ENCODE measurements around the gene BLVRA. TPM values are rescaled to one million over a fixed set of nuclear protein-coding genes. Genes with fewer than 3 reads are reported as not detected.
"Not testable (repeated sequence)": the region's sequence is repeated elsewhere in the genome, so short reads cannot be mapped to it uniquely, and the experiment has no call there.

The BLVRA gene
- total RNA-seq, 1 experiment from 2014 or later: 40.7 TPM

DNA sequence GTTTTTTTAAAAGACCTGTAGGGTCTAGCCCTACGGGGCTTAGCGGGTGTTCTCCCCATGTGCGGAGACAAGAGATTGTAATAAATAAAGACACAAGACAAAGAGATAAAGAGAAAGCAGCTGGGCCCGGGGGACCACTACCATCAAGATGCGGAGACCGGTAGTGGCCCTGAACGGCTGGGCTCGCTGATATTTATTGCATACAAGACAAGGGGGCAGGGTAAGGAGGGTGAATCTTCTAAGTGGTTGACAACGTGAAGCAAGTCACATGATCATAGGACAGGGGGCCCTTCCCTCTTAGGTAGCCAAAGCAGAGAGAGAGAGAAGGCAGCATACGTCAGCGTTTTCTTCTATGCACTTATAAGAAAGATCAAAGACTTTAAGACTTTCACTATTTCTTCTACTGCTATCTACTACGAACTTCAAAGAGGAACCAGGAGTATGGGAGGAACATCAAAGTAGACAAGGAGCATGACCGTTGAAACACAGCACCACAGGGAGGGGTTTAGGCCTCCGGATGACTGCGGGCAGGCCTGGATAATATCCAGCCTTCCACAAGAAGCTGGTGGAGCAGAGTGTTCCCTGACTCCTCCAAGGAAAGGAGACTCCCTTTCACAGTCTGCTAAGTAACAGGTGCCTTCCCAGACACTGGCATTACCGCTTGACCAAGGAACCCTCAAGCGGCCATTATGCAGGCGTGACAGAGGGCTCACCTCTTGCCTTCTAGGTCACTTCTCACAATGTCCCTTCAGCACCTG, 23.7 kb upstream of the BLVRA start:
- H3K79me1 ChIP-seq (ENCODE audit: insufficient read depth, low read depth, low read length, poor library complexity, severe bottlenecking); H3K9me3 Mint-ChIP-seq; H3K27ac ChIP-seq (ENCODE audit: insufficient read length, low read depth, low read length); H3K9ac ChIP-seq (ENCODE audit: extremely low read depth, insufficient read length, low read length); H3K23me2 ChIP-seq (ENCODE audit: insufficient read length, low read depth, low read length, poor library complexity, severe bottlenecking); H3K18ac ChIP-seq (ENCODE audit: insufficient read length, low read depth, low read length); H2AFZ ChIP-seq (ENCODE audit: low read length); H3K23ac ChIP-seq (ENCODE audit: insufficient read length, low read depth, low read length); H2BK15ac ChIP-seq (ENCODE audit: low read depth, low read length); H3K36me3 Mint-ChIP-seq (ENCODE audit: insufficient read depth in 1 of 3, low read depth in 3 of 3); H3T11ph ChIP-seq (ENCODE audit: low read length); H2AK5ac ChIP-seq (ENCODE audit: insufficient read length, low read length); H3K4me3 Mint-ChIP-seq; H3K27me3 Mint-ChIP-seq (ENCODE audit: low read depth); H3K27me3 ChIP-seq (ENCODE audit: insufficient read depth, low read length); H3K4me1 ChIP-seq (ENCODE audit: insufficient read depth, low read length); H4K20me1 ChIP-seq (ENCODE audit: control insufficient read depth, insufficient read depth, insufficient read length); H4K91ac ChIP-seq (ENCODE audit: insufficient read length, low read depth, low read length); H3K9me3 ChIP-seq (ENCODE audit: control insufficient read depth, low read depth, low read length); H2BK5ac ChIP-seq (ENCODE audit: insufficient read length, low read length); H2BK120ac ChIP-seq (ENCODE audit: low read depth, low read length, poor library complexity, severe bottlenecking); H3K4ac ChIP-seq (ENCODE audit: low read depth, low read length); H3K79me2 ChIP-seq (ENCODE audit: insufficient read depth, low read length); H2BK20ac ChIP-seq (ENCODE audit: low read depth, low read length, poor library complexity, severe bottlenecking); H3K4me1 Mint-ChIP-seq; H4K5ac ChIP-seq (ENCODE audit: insufficient read length, low read depth, low read length); H3K4me2 ChIP-seq (ENCODE audit: insufficient read depth, insufficient read length, low read length); DNase-seq; H4K8ac ChIP-seq (replicated peaks; ENCODE audit: insufficient read length, low read depth, low read length); H3K14ac ChIP-seq (ENCODE audit: insufficient read depth, low read length); H3K56ac ChIP-seq (ENCODE audit: insufficient read length, low read depth, low read length); H2BK12ac ChIP-seq (ENCODE audit: insufficient read length, low read depth, low read length): not testable (repeated sequence)
- H3K27ac Mint-ChIP-seq: peak overlapping the region in 1 of 3 experiments; percentile 78; a peak in 1 of 7 replicates
- WGBS (ENCODE audit: extremely low coverage, insufficient read length, low lambda C conversion rate): no CpG with 5 or more reads among the region's 18 CpGs

Measured in H9 (cell line).